ENCODE measurements around the gene FAM135A.
"Not testable (repeated sequence)": the region's sequence is repeated elsewhere in the genome, so short reads cannot be mapped to it uniquely, and the experiment has no call there.

Gene FAM135A

DNA sequence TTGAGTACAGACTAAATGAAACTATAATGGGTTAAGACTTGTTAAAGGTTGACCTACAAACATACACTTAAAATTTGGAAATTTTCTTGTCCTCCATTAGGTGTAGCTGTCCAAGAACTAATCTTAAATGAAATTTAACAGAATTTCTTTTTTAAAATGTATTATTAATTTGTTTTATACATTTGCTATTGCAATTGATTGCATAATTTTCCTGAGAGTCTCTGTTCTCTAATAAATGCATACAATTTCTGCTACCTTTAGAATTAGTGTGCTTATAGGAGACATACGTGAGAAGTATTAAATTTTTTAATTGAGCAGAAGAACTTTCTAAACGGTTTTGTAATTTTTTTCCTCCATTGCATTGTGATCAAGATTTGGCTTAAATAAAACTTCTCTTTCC is 1.5 kb downstream of the FAM135A start:
- Histone ChIP-seq H3K27me3 (ENCODE audit: control insufficient read depth in 2 of 2, insufficient read depth in 2 of 2, low read length in 2 of 2) (no peaks in the 10 kb centered on the region), H3K27ac (ENCODE audit: low read depth in 2 of 2, low read length in 2 of 2) (no peak overlapping the region), H3K9ac (ENCODE audit: low read depth in 1 of 2, low read length in 2 of 2) (peak overlapping the region; percentile 92 to 97), H3K4me1 (ENCODE audit: control insufficient read depth in 2 of 2, insufficient read depth in 2 of 2, low read length in 2 of 2) (peaks cover 12 to 25% of the 10 kb centered on the region in 2 donors), H3K36me3 (ENCODE audit: control insufficient read depth in 2 of 2, insufficient read depth in 2 of 2, low read length in 2 of 2) (peaks cover 7 to 9% of the 10 kb centered on the region in 2 donors), H3K9me3 (ENCODE audit: control insufficient read depth in 2 of 2, low read length in 2 of 2) (no peaks in the 10 kb centered on the region), H3K4me3 (ENCODE audit: low read length in 2 of 2) (peak overlapping the region; percentile 97 to 99)

DNA sequence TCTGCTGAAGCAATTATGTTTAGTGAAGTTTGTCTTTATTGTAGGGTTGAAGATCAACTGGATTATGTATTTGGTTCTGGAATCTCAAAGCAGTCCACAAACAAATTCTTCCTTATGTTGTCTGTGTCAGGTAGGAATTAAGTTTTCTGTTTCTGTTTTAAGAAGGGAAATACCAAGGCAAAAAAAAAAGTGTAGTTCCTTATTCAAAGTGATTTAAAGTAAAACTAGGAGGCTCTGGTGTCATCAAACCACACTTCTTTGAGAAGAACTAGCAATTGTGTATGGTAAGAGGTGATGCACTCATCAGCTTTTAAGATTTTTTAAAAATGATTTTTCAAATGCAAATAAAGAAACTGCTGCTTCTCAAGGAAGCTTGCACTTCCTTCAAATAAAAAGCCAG is 1.9 kb downstream of the FAM135A start:
- peaks cover 11 to 24% of the 10 kb centered on the region in 2 donors for H3K4me1 ChIP-seq (ENCODE audit: control insufficient read depth in 2 of 2, insufficient read depth in 2 of 2, low read length in 2 of 2)
- H3K4me3 ChIP-seq (ENCODE audit: low read length in 2 of 2): peak overlapping the region; percentile 97 to 99
- peaks cover 7 to 9% of the 10 kb centered on the region in 2 donors for H3K36me3 ChIP-seq (ENCODE audit: control insufficient read depth in 2 of 2, insufficient read depth in 2 of 2, low read length in 2 of 2)
- no peaks in the 10 kb centered on the region for H3K27me3 ChIP-seq (ENCODE audit: control insufficient read depth in 2 of 2, insufficient read depth in 2 of 2, low read length in 2 of 2)
- H3K9ac ChIP-seq (ENCODE audit: low read depth in 1 of 2, low read length in 2 of 2): peak overlapping the region in 1 of 2 donors; percentile 97
- H3K9me3 ChIP-seq (ENCODE audit: control insufficient read depth in 2 of 2, low read length in 2 of 2): no peaks in the 10 kb centered on the region
- no peak overlapping the region for H3K27ac ChIP-seq (ENCODE audit: low read depth in 2 of 2, low read length in 2 of 2)

DNA sequence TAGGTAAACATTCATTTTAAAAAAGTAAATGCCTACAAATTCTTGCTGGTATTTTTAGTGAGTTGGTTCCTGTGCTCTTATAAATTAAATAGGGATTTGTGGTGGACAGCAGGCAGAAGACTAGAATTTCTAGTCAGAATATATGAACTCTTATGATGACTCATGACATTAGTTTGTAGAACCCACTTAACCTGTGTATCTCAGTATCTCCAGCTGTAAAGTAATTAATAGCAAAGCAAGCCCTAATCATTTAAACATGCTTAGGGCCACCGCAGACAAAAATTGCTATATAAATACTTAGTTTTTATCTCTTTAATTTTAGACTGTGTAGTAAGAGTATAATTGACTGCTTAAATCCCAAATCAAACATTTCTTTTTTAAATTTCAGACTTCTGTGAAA is 2.4 kb downstream of the FAM135A start:
- Histone ChIP-seq H3K27ac (ENCODE audit: low read depth in 2 of 2, low read length in 2 of 2) (no peak overlapping the region), H3K27me3 (ENCODE audit: control insufficient read depth in 2 of 2, insufficient read depth in 2 of 2, low read length in 2 of 2) (no peaks in the 10 kb centered on the region), H3K4me3 (ENCODE audit: low read length in 2 of 2) (peak overlapping the region in 1 of 2 donors; percentile 99), H3K36me3 (ENCODE audit: control insufficient read depth in 2 of 2, insufficient read depth in 2 of 2, low read length in 2 of 2) (peaks cover 7 to 9% of the 10 kb centered on the region in 2 donors), H3K9ac (ENCODE audit: low read depth in 1 of 2, low read length in 2 of 2) (peak overlapping the region in 1 of 2 donors; percentile 36), H3K4me1 (ENCODE audit: control insufficient read depth in 2 of 2, insufficient read depth in 2 of 2, low read length in 2 of 2) (peaks cover 7 to 19% of the 10 kb centered on the region in 2 donors), H3K9me3 (ENCODE audit: control insufficient read depth in 2 of 2, low read length in 2 of 2) (no peaks in the 10 kb centered on the region)

DNA sequence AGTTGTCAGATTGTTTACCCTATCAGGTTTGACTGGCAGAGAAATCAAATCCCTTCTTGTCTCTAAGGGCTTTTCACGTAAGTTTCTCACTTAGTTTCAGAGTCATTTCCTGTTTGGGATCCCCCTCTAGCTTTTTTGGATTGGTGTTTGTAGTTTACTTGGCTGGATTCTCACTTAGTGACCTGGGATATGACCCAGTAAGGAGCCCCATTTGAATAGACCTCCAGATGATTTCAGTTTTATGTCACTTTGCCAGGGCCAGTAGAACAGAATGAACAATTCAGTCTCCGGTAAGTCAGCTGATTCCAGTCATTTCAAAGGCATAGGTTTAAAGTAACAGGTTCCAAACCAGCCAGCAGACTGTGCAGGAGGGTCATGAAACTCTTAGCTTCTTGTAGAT is 8.2 kb downstream of the FAM135A start:
- Histone ChIP-seq H3K27ac (ENCODE audit: low read depth in 2 of 2, low read length in 2 of 2) (no peak overlapping the region), H3K9me3 (ENCODE audit: control insufficient read depth in 2 of 2, low read length in 2 of 2) (no peaks in the 10 kb centered on the region), H3K4me1 (ENCODE audit: control insufficient read depth in 2 of 2, insufficient read depth in 2 of 2, low read length in 2 of 2) (peaks cover 0 to 8% of the 10 kb centered on the region in 2 donors), H3K36me3 (ENCODE audit: control insufficient read depth in 2 of 2, insufficient read depth in 2 of 2, low read length in 2 of 2) (peaks cover 19 to 21% of the 10 kb centered on the region in 2 donors), H3K27me3 (ENCODE audit: control insufficient read depth in 2 of 2, insufficient read depth in 2 of 2, low read length in 2 of 2) (no peaks in the 10 kb centered on the region), H3K4me3 (ENCODE audit: low read length in 2 of 2) (no peak overlapping the region), H3K9ac (ENCODE audit: low read depth in 1 of 2, low read length in 2 of 2) (no peak overlapping the region)

DNA sequence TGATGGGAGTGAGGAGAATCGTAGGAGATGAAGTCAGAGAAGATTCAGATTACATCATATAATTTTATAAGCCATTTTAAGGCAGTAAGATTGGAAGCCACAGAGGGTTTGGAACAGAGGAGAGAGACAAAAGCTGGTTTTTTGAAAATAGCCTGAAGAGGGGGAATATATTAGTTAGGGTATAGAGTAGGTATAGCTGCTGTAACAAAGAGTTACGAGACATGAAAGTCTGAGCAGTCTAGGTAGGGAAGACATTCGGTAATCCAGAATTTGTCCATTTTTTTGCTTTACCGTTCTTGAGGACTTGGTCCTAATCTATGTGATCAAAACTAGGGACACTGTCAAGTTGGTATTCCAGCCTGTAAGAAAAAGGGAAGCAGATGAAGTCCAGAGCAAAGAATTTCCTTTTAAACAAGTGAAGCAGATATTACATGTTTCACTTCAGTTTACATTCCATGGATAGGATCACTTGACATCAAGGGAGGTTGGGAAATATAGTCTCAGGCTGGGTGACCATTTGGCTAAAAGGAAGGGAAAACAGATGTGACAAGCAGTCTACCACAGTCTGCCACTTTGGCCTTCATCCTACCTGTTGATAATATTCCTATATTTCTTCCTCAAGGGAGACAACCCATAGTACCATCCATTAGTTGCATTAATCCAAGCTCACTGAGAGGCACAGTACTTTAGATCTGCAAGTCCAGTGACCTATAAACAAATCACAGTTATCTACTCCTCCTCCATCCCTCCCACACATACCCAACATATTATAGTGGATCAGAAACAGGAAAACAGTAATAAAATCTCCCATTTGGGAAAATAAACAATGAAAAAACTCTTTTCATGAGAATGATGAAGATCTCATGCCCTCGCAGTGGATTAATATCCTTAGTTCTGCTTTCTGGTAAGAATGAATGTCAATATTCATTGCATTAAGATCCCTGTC is 10.2 kb downstream of the FAM135A start:
- no peak overlapping the region for H3K27ac ChIP-seq (ENCODE audit: low read depth in 2 of 2, low read length in 2 of 2)
- H3K4me3 ChIP-seq (ENCODE audit: low read length in 2 of 2): no peak overlapping the region
- no peaks in the 10 kb centered on the region for H3K27me3 ChIP-seq (ENCODE audit: control insufficient read depth in 2 of 2, insufficient read depth in 2 of 2, low read length in 2 of 2)
- H3K9me3 ChIP-seq (ENCODE audit: control insufficient read depth in 2 of 2, low read length in 2 of 2): no peaks in the 10 kb centered on the region
- H3K36me3 ChIP-seq (ENCODE audit: control insufficient read depth in 2 of 2, insufficient read depth in 2 of 2, low read length in 2 of 2): peaks cover 16 to 23% of the 10 kb centered on the region in 2 donors
- peaks cover 0 to 10% of the 10 kb centered on the region in 2 donors for H3K4me1 ChIP-seq (ENCODE audit: control insufficient read depth in 2 of 2, insufficient read depth in 2 of 2, low read length in 2 of 2)
- H3K9ac ChIP-seq (ENCODE audit: low read depth in 1 of 2, low read length in 2 of 2): no peak overlapping the region

DNA sequence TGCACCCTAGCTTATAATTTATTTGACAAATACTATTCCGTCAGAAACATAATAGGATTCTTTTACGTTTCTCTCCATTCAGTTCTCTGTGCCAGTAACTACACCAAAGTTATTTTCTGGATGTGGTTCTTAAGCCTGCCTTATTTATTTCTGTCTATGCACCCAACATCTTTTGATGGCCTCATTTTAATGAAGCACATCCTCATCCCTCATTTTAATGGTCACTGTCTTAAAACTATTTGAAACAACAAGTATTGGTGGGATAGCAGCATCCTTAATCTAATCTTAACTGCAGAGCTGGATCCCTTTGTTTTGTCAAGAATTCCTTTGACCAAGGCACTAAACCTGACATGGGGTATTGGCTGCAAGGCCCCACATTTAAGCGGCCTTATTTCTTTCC is 11.0 kb downstream of the FAM135A start:
- Histone ChIP-seq H3K9ac (ENCODE audit: low read depth in 1 of 2, low read length in 2 of 2) (no peak overlapping the region), H3K4me1 (ENCODE audit: control insufficient read depth in 2 of 2, insufficient read depth in 2 of 2, low read length in 2 of 2) (peaks cover 0 to 10% of the 10 kb centered on the region in 2 donors), H3K27ac (ENCODE audit: low read depth in 2 of 2, low read length in 2 of 2) (no peak overlapping the region), H3K27me3 (ENCODE audit: control insufficient read depth in 2 of 2, insufficient read depth in 2 of 2, low read length in 2 of 2) (no peaks in the 10 kb centered on the region), H3K36me3 (ENCODE audit: control insufficient read depth in 2 of 2, insufficient read depth in 2 of 2, low read length in 2 of 2) (peaks cover 17 to 23% of the 10 kb centered on the region in 2 donors), H3K4me3 (ENCODE audit: low read length in 2 of 2) (no peak overlapping the region), H3K9me3 (ENCODE audit: control insufficient read depth in 2 of 2, low read length in 2 of 2) (no peaks in the 10 kb centered on the region)

DNA sequence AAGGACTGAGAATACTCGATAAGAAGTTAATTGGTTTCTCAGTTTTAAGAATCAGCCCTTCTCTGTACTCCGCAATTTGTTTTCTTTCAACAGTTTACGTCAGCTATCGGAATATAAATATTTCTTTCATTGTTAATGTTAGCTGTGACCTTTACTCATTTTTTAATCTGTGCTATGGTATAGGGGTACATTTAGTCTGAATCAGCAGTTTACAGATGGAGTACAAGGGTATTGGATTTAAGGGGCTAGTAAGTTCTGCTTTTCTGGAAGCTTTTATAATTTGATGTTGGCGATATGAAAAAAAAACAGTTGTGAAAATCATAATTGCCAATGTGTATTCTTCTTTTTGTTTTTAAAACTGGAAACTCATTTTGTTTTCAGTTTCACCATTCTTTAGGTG is 23.0 kb downstream of the FAM135A start:
- Histone ChIP-seq H3K27me3 (ENCODE audit: control insufficient read depth in 2 of 2, insufficient read depth in 2 of 2, low read length in 2 of 2) (no peaks in the 10 kb centered on the region), H3K4me3 (ENCODE audit: low read length in 2 of 2) (no peak overlapping the region), H3K9me3 (ENCODE audit: control insufficient read depth in 2 of 2, low read length in 2 of 2) (no peaks in the 10 kb centered on the region), H3K36me3 (ENCODE audit: control insufficient read depth in 2 of 2, insufficient read depth in 2 of 2, low read length in 2 of 2) (peaks cover 8 to 11% of the 10 kb centered on the region in 2 donors), H3K4me1 (ENCODE audit: control insufficient read depth in 2 of 2, insufficient read depth in 2 of 2, low read length in 2 of 2) (no peaks in the 10 kb centered on the region), H3K27ac (ENCODE audit: low read depth in 2 of 2, low read length in 2 of 2) (no peak overlapping the region), H3K9ac (ENCODE audit: low read depth in 1 of 2, low read length in 2 of 2) (no peak overlapping the region)

DNA sequence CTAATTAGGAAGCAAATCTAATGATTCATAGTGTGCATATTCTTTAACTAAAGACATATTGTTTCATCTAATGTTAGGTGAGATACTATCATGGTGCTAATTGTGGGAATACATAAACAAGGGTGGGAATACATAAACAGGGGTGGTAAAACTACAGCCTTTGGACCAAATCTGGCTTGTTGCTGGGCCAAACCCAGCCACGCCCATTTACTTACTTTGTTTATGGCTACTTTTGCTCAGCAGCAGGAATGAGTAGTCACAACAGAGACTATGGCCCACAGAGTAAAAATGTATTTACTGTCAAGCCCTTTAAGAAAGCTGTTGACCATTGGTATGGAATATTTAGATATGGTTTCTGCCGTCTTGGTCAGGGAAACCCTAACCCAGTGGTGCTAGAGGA is 31.7 kb downstream of the FAM135A start:
- H3K27me3 ChIP-seq (ENCODE audit: control insufficient read depth in 2 of 2, insufficient read depth in 2 of 2, low read length in 2 of 2): no peaks in the 10 kb centered on the region
- H3K9ac ChIP-seq (ENCODE audit: low read depth in 1 of 2, low read length in 2 of 2): no peak overlapping the region
- no peaks in the 10 kb centered on the region for H3K4me1 ChIP-seq (ENCODE audit: control insufficient read depth in 2 of 2, insufficient read depth in 2 of 2, low read length in 2 of 2)
- H3K36me3 ChIP-seq (ENCODE audit: control insufficient read depth in 2 of 2, insufficient read depth in 2 of 2, low read length in 2 of 2): peaks cover 12 to 17% of the 10 kb centered on the region in 2 donors
- no peak overlapping the region for H3K4me3 ChIP-seq (ENCODE audit: low read length in 2 of 2)
- no peaks in the 10 kb centered on the region for H3K9me3 ChIP-seq (ENCODE audit: control insufficient read depth in 2 of 2, low read length in 2 of 2)
- H3K27ac ChIP-seq (ENCODE audit: low read depth in 2 of 2, low read length in 2 of 2): no peak overlapping the region

DNA sequence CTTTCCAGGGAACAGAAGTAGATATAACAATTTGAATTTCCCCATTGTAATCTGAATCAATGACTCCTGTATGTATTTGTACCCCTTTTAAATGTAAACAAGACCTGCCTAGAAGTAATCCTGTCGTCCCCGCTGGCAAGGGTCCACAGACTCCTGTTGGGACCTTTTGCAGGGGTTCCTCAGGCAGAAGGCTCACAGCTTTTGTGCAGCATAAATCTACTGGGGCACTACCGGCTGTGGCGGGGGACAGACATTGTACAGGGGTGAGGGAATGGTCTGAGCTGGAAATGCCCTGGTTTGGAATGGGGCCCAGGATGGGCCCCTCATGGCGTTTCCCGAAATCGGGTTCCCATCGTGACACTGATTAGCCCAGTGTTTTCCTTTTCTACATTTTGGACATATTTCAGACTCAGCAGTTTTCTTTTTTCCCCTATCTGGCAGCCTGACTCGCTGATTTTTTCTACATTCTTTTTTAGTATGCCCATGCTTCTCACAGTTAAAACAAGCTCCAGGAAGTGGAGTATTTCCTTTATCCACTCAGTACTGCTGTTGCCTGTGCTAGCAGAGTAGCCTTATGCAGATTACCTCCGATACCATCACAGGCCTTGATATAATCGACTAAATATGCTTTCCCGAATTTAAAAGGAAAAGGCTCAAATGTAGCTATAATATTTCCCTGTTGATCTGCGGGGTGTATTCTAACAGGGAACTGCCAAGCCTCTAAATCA is 34.2 kb downstream of the FAM135A start:
- peaks cover 10 to 17% of the 10 kb centered on the region in 2 donors for H3K36me3 ChIP-seq (ENCODE audit: control insufficient read depth in 2 of 2, insufficient read depth in 2 of 2, low read length in 2 of 2)
- not testable (repeated sequence) for H3K27me3 ChIP-seq (ENCODE audit: control insufficient read depth in 2 of 2, insufficient read depth in 2 of 2, low read length in 2 of 2); H3K4me1 ChIP-seq (ENCODE audit: control insufficient read depth in 2 of 2, insufficient read depth in 2 of 2, low read length in 2 of 2); H3K9ac ChIP-seq (ENCODE audit: low read depth in 1 of 2, low read length in 2 of 2); H3K4me3 ChIP-seq (ENCODE audit: low read length in 2 of 2); H3K27ac ChIP-seq (ENCODE audit: low read depth in 2 of 2, low read length in 2 of 2); H3K9me3 ChIP-seq (ENCODE audit: control insufficient read depth in 2 of 2, low read length in 2 of 2)

DNA sequence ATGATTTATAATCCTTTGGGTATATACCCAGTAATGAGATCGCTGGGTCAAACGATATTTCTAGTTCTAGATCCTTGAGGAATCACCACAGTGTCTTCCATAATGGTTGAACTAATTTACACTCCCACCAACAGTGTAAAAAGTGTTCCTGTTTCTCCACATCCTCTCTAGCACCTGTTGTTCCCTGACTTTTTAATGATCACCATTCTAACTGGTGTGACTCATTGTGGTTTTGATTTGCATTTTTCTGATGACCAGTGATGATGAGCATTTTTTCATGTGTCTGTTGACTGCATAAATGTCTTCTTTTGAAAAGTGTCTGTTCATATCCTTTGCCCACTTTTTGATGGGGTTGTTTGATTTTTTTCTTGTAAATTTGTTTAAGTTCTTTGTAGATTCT is 40.6 kb downstream of the FAM135A start:
- H3K4me3 ChIP-seq (ENCODE audit: low read length in 2 of 2); H3K27me3 ChIP-seq (ENCODE audit: control insufficient read depth in 2 of 2, insufficient read depth in 2 of 2, low read length in 2 of 2); H3K36me3 ChIP-seq (ENCODE audit: control insufficient read depth in 2 of 2, insufficient read depth in 2 of 2, low read length in 2 of 2); H3K9ac ChIP-seq (ENCODE audit: low read depth in 1 of 2, low read length in 2 of 2); H3K9me3 ChIP-seq (ENCODE audit: control insufficient read depth in 2 of 2, low read length in 2 of 2); H3K27ac ChIP-seq (ENCODE audit: low read depth in 2 of 2, low read length in 2 of 2); H3K4me1 ChIP-seq (ENCODE audit: control insufficient read depth in 2 of 2, insufficient read depth in 2 of 2, low read length in 2 of 2): not testable (repeated sequence)
